IPS-11a (cell line): Measurements from ENCODE around the gene RAPGEF1.

Source experiments
- H3K4me3 ChIP-seq: one replicate; pipeline ENCODE4 v1.5.1; 2013; ENCODE audit warnings: low read depth, low read length, control low read depth

RAPGEF1 gene

GRCh38 chr9:131610231-131610761 lies 129.6 kb downstream of the RAPGEF1 start:
- H3K4me3 ChIP-seq = no peak overlapping the region

GRCh38 chr9:131609099-131609830 lies 130.6 kb downstream of the RAPGEF1 start:
- H3K4me3 ChIP-seq = no peak overlapping the region

- no peak overlapping the region for H3K4me3 ChIP-seq
Measured at GRCh38 chr9:131608493-131609037, 131.3 kb downstream of the RAPGEF1 start.

GRCh38 chr9:131607591-131607990 lies 132.3 kb downstream of the RAPGEF1 start:
- H3K4me3 ChIP-seq = no peak overlapping the region

GRCh38 chr9:131606896-131607567 lies 132.8 kb downstream of the RAPGEF1 start:
- no peak overlapping the region for H3K4me3 ChIP-seq

- H3K4me3 ChIP-seq = no peak overlapping the region
Measured at GRCh38 chr9:131605770-131606590, 133.9 kb downstream of the RAPGEF1 start.

- H3K4me3 ChIP-seq = no peak overlapping the region
Measured at GRCh38 chr9:131603711-131604439, 136.0 kb downstream of the RAPGEF1 start.

GRCh38 chr9:131603199-131603598 lies 136.7 kb downstream of the RAPGEF1 start:
- no peak overlapping the region for H3K4me3 ChIP-seq

GRCh38 chr9:131601683-131602181 lies 138.1 kb downstream of the RAPGEF1 start:
- no peak overlapping the region for H3K4me3 ChIP-seq

- H3K4me3 ChIP-seq = no peak overlapping the region
Measured at GRCh38 chr9:131598121-131598520, 141.8 kb downstream of the RAPGEF1 start.

GRCh38 chr9:131597246-131597645 lies 142.6 kb downstream of the RAPGEF1 start:
- no peak overlapping the region for H3K4me3 ChIP-seq

GRCh38 chr9:131596430-131596743 lies 143.5 kb downstream of the RAPGEF1 start:
- no peak overlapping the region for H3K4me3 ChIP-seq

- no peak overlapping the region for H3K4me3 ChIP-seq
Measured at GRCh38 chr9:131595696-131596429, 144.0 kb downstream of the RAPGEF1 start.

GRCh38 chr9:131594906-131595665 lies 144.8 kb downstream of the RAPGEF1 start:
- H3K4me3 ChIP-seq = no peak overlapping the region

- no peak overlapping the region for H3K4me3 ChIP-seq
Measured at GRCh38 chr9:131593936-131594665, 145.8 kb downstream of the RAPGEF1 start.

- no peak overlapping the region for H3K4me3 ChIP-seq
Measured at GRCh38 chr9:131593091-131593820, 146.6 kb downstream of the RAPGEF1 start.

- H3K4me3 ChIP-seq = no peak overlapping the region
Measured at GRCh38 chr9:131591845-131592208, 148.0 kb downstream of the RAPGEF1 start.
